HCT116 (cell line): ENCODE data around the gene SHISA4. TPM values are rescaled to one million over a fixed set of nuclear protein-coding genes. Genes with fewer than 3 reads are reported as not detected.
A peak's percentile ranks its signal among the peaks of the same experiment; 100 is the strongest.

Experiments used
- ATAC-seq: fragments of 200-7000 bp; cut with Tn5 transposase; 2 replicates; pipeline ENCODE4 v1.9.1; 2020; ENCODE audit warnings: mild to moderate bottlenecking, moderate library complexity
- BruUV-seq: library from RNA; stranded (reverse); fragments of 400-500 nt; replicated peaks from 2 replicates; lab custom pipeline; 2021; lab: Mats Ljungman, UMichigan
- CTCF ChIA-PET: fragments of 300-600 bp; sonication (Branson Sonifier 250); formaldehyde crosslinking; loops from one replicate; lab custom pipeline; 2021; ENCODE audit warnings: antibody characterized with exemption; lab: Charles Lee
- POLR2A ChIA-PET: fragments of 300-600, 350-600 bp; sonication (Branson Sonifier 250); formaldehyde crosslinking; loops from one replicate; lab custom pipeline; 2021; ENCODE audit warnings: antibody characterized with exemption; lab: Charles Lee
- RAD21 ChIA-PET, 2 experiments: fragments of 300-600 bp; sonication (Branson Sonifier 250); formaldehyde crosslinking; loops; one replicate each; lab custom pipeline; 2023; ENCODE audit warnings: low total read pairs in 2 of 2; ENCODE audit not compliant: uncharacterized antibody in 2 of 2, unreplicated experiment in 2 of 2, low non-redundant PET in 1 of 2; lab: Charles Lee
- DNase-seq: peaks from one replicate; pipeline ENCODE4 v3.0.0-alpha.2; 2010; ENCODE audit warnings: low read depth, low spot score
- H2AFZ ChIP-seq: fragments of 200-600 bp; shearing (Covaris generic), sonication (generic); 2 replicates; pipeline ENCODE4 v1.6.1; 2017; ENCODE audit warnings: low read depth, mixed run types, mixed read lengths, antibody characterized with exemption, low read length; ENCODE audit not compliant: poor library complexity, severe bottlenecking
- H3K27ac ChIP-seq: 2 replicates; pipeline ENCODE4 v1.5.1; 2012; ENCODE audit warnings: low read depth, low read length
- H3K27me3 ChIP-seq: fragments of 200-600 bp; sonication (generic); 2 replicates; pipeline ENCODE4 v1.6.1; 2016; ENCODE audit warnings: mixed run types, low read length, mixed read lengths; ENCODE audit not compliant: insufficient read depth
- H3K36me3 ChIP-seq, 2 experiments: fragments of 200-500 bp in 1 of 2; fragments of 200-600 bp in 1 of 2; sonication (Bioruptor generic) in 1 of 2; sonication (generic) in 1 of 2; 2 replicates each; pipeline versions ENCODE4 v1.5.1 to v1.6.1; 2014 to 2016; ENCODE audit warnings: low read length in 2 of 2, inconsistent platforms in 1 of 2, mixed read lengths in 1 of 2, mixed run types in 1 of 2; ENCODE audit not compliant: insufficient read depth in 2 of 2, control insufficient read depth in 1 of 2
- H3K4me1 ChIP-seq, 2 experiments: fragments of 200-600 bp in 1 of 2; sonication (generic) in 1 of 2; 2 replicates each; pipeline versions ENCODE4 v1.5.1 to v1.6.1; 2012 to 2017; ENCODE audit warnings: low read length in 2 of 2, inconsistent platforms in 1 of 2, mild to moderate bottlenecking in 1 of 2, mixed read lengths in 1 of 2, mixed run types in 1 of 2, moderate library complexity in 1 of 2; ENCODE audit not compliant: insufficient read depth in 2 of 2, control insufficient read depth in 1 of 2
- H3K4me2 ChIP-seq: fragments of 200-600 bp; sonication (generic); 2 replicates; pipeline ENCODE4 v1.6.1; 2017; ENCODE audit warnings: mixed run types, low read length, mixed read lengths
- H3K4me3 ChIP-seq, 2 experiments: fragments of 200-600 bp in 1 of 2; sonication (generic) in 1 of 2; replicated peaks in 1 of 2; 2 replicates each; pipeline ENCODE4 v1.5.1; 2011 to 2016; ENCODE audit warnings: low read length in 2 of 2, control low read depth in 1 of 2, low read depth in 1 of 2, mild to moderate bottlenecking in 1 of 2, mixed read lengths in 1 of 2, mixed run types in 1 of 2
- H3K79me2 ChIP-seq: fragments of 200-600 bp; sonication (generic); 2 replicates; pipeline ENCODE4 v1.6.1; 2017; ENCODE audit warnings: mild to moderate bottlenecking, mixed run types, low read length, moderate library complexity, mixed read lengths; ENCODE audit not compliant: insufficient read depth
- H3K9ac ChIP-seq: fragments of 200-600 bp; sonication (generic); 2 replicates; pipeline ENCODE4 v1.6.1; 2016; ENCODE audit warnings: low read length, mixed read lengths
- H3K9me2 ChIP-seq: fragments of 200-600 bp; sonication (generic), shearing (Covaris generic); 2 replicates; pipeline ENCODE4 v1.6.1; 2017; ENCODE audit warnings: mixed run types, mild to moderate bottlenecking, moderate library complexity; ENCODE audit not compliant: insufficient read depth
- H3K9me3 ChIP-seq, 2 experiments: fragments of 200-500 bp in 1 of 2; fragments of 200-600 bp in 1 of 2; sonication (Bioruptor generic) in 1 of 2; sonication (generic) in 1 of 2; 2 replicates each; pipeline ENCODE4 v1.6.1; 2014 to 2017; ENCODE audit warnings: low read length in 2 of 2, mixed read lengths in 2 of 2, inconsistent platforms in 1 of 2, low read depth in 1 of 2, mild to moderate bottlenecking in 1 of 2, mixed run types in 1 of 2, moderate library complexity in 1 of 2; ENCODE audit not compliant: control insufficient read depth in 1 of 2, insufficient read depth in 1 of 2
- H4K20me1 ChIP-seq: fragments of 200-600 bp; sonication (generic), shearing (Covaris generic); 2 replicates; pipeline ENCODE4 v1.6.1; 2017; ENCODE audit warnings: mixed run types, mild to moderate bottlenecking, moderate library complexity; ENCODE audit not compliant: insufficient read depth
- CBX3 ChIP-seq: IDR thresholded peaks from 2 replicates; pipeline ENCODE4 v1.6.1; 2012; ENCODE audit warnings: low read depth
- ELF1 ChIP-seq: IDR thresholded peaks from 2 replicates; pipeline ENCODE4 v1.6.1; 2012; ENCODE audit warnings: low read depth, borderline replicate concordance
- EZH2 ChIP-seq: fragments of 200-600 bp; sonication (generic); IDR thresholded peaks from 2 replicates; pipeline ENCODE4 v1.6.1; 2017; ENCODE audit warnings: antibody characterized with exemption, mixed run types
- FOSL1 ChIP-seq: IDR thresholded peaks from 2 replicates; pipeline ENCODE4 v1.6.1; 2012; ENCODE audit warnings: low read depth
- SIN3A ChIP-seq: IDR thresholded peaks from 2 replicates; pipeline ENCODE4 v1.6.1; 2012; ENCODE audit warnings: low read depth
- intact Hi-C: fragments of 100-400 bp; cut with micrococcal nuclease; formaldehyde crosslinking; loops from 2 replicates; pipeline ENCODE4 v1.10.0; 2022
- total RNA-seq: library from RNA; stranded (reverse); gene quantifications from one replicate; pipeline ENCODE4 v1.2.1, GENCODE V29; 2021; ENCODE audit not compliant: unreplicated experiment
- TF ChIP-seq, protein P1 (sequence below): IDR thresholded peaks from 2 replicates; pipeline ENCODE4 v1.6.1; 2012; ENCODE audit warnings: low read depth

Gene SHISA4
- total RNA-seq, 1 experiment from 2014 or later, result 15.2 TPM

DNA sequence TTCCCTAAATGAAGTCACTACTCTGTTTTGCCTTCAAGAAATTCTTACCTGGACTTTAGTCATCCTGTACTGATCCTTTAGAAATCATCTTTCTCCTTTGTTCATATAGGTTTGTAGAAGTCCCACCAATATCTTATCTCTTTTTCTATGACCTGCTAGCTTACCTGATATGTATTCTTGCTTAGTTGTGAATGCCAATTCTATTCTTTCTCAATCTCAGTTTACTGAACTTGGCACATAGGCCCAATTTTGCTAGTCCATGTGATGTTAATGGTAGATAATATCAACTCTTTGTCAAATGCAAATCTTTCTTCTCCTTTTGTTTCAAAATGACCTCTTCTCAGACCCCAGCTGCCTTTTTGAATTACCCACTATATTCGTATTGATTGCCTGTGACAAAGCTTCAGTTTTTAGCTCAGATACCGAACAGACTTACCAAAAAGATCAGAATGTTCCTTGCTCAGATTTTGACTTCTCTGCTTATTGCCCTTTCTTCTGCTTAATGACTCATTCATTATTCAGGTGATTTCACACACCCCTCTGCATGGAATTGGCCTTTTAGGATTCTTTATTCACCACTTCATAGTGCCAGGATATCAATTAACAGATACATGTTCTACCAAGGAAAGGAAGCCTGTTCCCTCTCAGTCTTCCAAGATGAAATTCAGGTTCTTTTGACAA is 39.2 kb upstream of the SHISA4 start:
- CTCF ChIA-PET, result no interaction called here
- TF ChIP-seq EZH2 (no peak), SIN3A (no peak), CBX3 (no peak), FOSL1 (peak; percentile 25; the same call in 1 of the 2 replicates), ELF1 (no peak)
- TF ChIP-seq, protein P1, sequence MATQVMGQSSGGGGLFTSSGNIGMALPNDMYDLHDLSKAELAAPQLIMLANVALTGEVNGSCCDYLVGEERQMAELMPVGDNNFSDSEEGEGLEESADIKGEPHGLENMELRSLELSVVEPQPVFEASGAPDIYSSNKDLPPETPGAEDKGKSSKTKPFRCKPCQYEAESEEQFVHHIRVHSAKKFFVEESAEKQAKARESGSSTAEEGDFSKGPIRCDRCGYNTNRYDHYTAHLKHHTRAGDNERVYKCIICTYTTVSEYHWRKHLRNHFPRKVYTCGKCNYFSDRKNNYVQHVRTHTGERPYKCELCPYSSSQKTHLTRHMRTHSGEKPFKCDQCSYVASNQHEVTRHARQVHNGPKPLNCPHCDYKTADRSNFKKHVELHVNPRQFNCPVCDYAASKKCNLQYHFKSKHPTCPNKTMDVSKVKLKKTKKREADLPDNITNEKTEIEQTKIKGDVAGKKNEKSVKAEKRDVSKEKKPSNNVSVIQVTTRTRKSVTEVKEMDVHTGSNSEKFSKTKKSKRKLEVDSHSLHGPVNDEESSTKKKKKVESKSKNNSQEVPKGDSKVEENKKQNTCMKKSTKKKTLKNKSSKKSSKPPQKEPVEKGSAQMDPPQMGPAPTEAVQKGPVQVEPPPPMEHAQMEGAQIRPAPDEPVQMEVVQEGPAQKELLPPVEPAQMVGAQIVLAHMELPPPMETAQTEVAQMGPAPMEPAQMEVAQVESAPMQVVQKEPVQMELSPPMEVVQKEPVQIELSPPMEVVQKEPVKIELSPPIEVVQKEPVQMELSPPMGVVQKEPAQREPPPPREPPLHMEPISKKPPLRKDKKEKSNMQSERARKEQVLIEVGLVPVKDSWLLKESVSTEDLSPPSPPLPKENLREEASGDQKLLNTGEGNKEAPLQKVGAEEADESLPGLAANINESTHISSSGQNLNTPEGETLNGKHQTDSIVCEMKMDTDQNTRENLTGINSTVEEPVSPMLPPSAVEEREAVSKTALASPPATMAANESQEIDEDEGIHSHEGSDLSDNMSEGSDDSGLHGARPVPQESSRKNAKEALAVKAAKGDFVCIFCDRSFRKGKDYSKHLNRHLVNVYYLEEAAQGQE, result no peak
- DNase-seq (no peak), ATAC-seq (no peak; the same call in 1 of the 2 replicates)
- Histone ChIP-seq H3K9ac (no peak overlapping the region), H3K9me3 (no peaks in the 10 kb centered on the region), H2AFZ (no peak overlapping the region), H3K36me3 (peaks cover 30 to 55% of the 10 kb centered on the region in 2 experiments), H3K27me3 (no peaks in the 10 kb centered on the region), H3K79me2 (peaks cover 57% of the 10 kb centered on the region), H3K27ac (peak overlapping the region; percentile 7; the same call in 1 of the 2 replicates), H3K4me1 (peaks cover 0 to 12% of the 10 kb centered on the region in 2 experiments; a peak in 2 of 4 replicates), H4K20me1 (peaks cover 14% of the 10 kb centered on the region; the same call in 1 of the 2 replicates), H3K4me3 (no peak overlapping the region), H3K9me2 (no peaks in the 10 kb centered on the region), H3K4me2 (peak overlapping the region; percentile 36; the same call in 1 of the 2 replicates)
- POLR2A ChIA-PET, result no interaction called here
- RAD21 ChIA-PET, result no interaction called here
- intact Hi-C loops, result no loop called here
- no TSS peak for BruUV-seq
